ENCODE results near the gene HPSE2. TPM values are rescaled to one million over a fixed set of nuclear protein-coding genes. Genes with fewer than 3 reads are reported as not detected.

The HPSE2 gene
- total RNA-seq, 1 experiment from 2014 or later: 0.05 TPM

DNA sequence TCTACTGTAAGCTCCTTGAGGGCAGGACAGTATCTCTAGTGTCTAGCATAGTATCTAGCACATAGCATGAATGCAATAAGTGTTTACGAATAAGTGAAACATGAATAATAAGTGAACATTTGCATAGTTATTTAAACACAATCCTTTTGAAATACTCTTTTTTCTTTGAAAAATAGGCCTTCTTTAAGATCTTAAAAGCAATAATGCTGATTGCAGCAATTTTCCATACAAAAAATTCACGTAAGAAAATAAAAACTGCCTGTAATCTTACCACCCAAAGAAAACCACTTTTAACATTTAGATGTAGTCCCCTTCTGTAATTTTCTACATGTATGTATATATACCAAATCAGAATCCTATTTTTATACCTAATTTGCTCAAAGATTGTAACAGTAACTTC is 626.4 kb downstream of the HPSE2 start:
- Histone ChIP-seq H3K27ac (ENCODE audit: low read depth, low read length) (no peak overlapping the region), H3K4me2 (ENCODE audit: low read length) (no peak overlapping the region), H3K9ac (ENCODE audit: low read length) (no peak overlapping the region), H2AFZ (ENCODE audit: low read depth, low read length, poor library complexity, severe bottlenecking) (no peak overlapping the region), H3K79me2 (ENCODE audit: insufficient read depth, low read length) (no peaks in the 10 kb centered on the region), H3K9me3 (ENCODE audit: control insufficient read depth in 1 of 2, insufficient read depth in 1 of 2, low read depth in 1 of 2, low read length in 2 of 2) (no peaks in the 10 kb centered on the region), H3K36me3 (ENCODE audit: control insufficient read depth in 1 of 2, insufficient read depth in 2 of 2, low read length in 2 of 2) (no peaks in the 10 kb centered on the region), H3K9me2 (ENCODE audit: insufficient read depth) (no peaks in the 10 kb centered on the region), H3K4me1 (ENCODE audit: control insufficient read depth in 1 of 2, insufficient read depth in 2 of 2, low read length in 2 of 2) (no peaks in the 10 kb centered on the region), H3K27me3 (ENCODE audit: insufficient read depth, low read length) (peaks cover 59% of the 10 kb centered on the region), H3K4me3 (replicated peaks in 1 of 2; ENCODE audit: low read depth in 1 of 2, low read length in 2 of 2) (no peak overlapping the region), H4K20me1 (ENCODE audit: insufficient read depth) (no peaks in the 10 kb centered on the region)
- TF ChIP-seq, protein P1, sequence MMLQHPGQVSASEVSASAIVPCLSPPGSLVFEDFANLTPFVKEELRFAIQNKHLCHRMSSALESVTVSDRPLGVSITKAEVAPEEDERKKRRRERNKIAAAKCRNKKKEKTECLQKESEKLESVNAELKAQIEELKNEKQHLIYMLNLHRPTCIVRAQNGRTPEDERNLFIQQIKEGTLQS (IDR thresholded peaks at IDR 0.05): no peak
- TF ChIP-seq EZH2 (IDR thresholded peaks at IDR 0.05): no peak
- no peak for TF ChIP-seq POLR2A (IDR thresholded peaks at IDR 0.05; ENCODE audit: borderline replicate concordance, extremely low read depth, insufficient read depth, insufficient read length)
- no peak for TF ChIP-seq CEBPB (IDR thresholded peaks at IDR 0.05; ENCODE audit: low read depth)
- TF ChIP-seq ELF1 (IDR thresholded peaks at IDR 0.05; ENCODE audit: borderline replicate concordance, low read depth): no peak
- no peak for TF ChIP-seq RAD21 (IDR thresholded peaks at IDR 0.05; ENCODE audit: low read depth)
- no peak for TF ChIP-seq SRF (IDR thresholded peaks at IDR 0.05; ENCODE audit: low read depth)
- RAD21 ChIA-PET (ENCODE audit: low non-redundant PET in 1 of 2, low total read pairs in 2 of 2, uncharacterized antibody in 2 of 2, unreplicated experiment in 2 of 2): no interaction called here
- DNase-seq (ENCODE audit: low read depth, low spot score) (no peak), ATAC-seq (no peak)
- POLR2A ChIA-PET: no interaction called here
- intact Hi-C loops (cut with micrococcal nuclease): no loop called here
- BruUV-seq (replicated peaks): no TSS peak
- CTCF ChIA-PET: no interaction called here

GRCh38 chr10:98608411-98608810 is 627.2 kb downstream of the HPSE2 start:
- no peak overlapping the region for H2AFZ ChIP-seq (ENCODE audit: low read depth, low read length, poor library complexity, severe bottlenecking)
- no peak for ATAC-seq
- POLR2A ChIA-PET: no interaction called here

More at GRCh38 chr10:98608411-98608810, 627.2 kb downstream of the HPSE2 start:
- peaks cover 63% of the 10 kb centered on the region for H3K27me3 ChIP-seq (ENCODE audit: insufficient read depth, low read length)
- no peak overlapping the region for H3K4me2 ChIP-seq (ENCODE audit: low read length)
- no peaks in the 10 kb centered on the region for H3K79me2 ChIP-seq (ENCODE audit: insufficient read depth, low read length)
- H3K36me3 ChIP-seq (ENCODE audit: control insufficient read depth in 1 of 2, insufficient read depth in 2 of 2, low read length in 2 of 2): no peaks in the 10 kb centered on the region
- no peaks in the 10 kb centered on the region for H3K4me1 ChIP-seq (ENCODE audit: control insufficient read depth in 1 of 2, insufficient read depth in 2 of 2, low read length in 2 of 2)
- DNase-seq (ENCODE audit: low read depth, low spot score): no peak
- H3K4me3 ChIP-seq (replicated peaks in 1 of 2; ENCODE audit: low read depth in 1 of 2, low read length in 2 of 2): no peak overlapping the region
- intact Hi-C loops (cut with micrococcal nuclease): no loop called here
- no peaks in the 10 kb centered on the region for H3K9me3 ChIP-seq (ENCODE audit: control insufficient read depth in 1 of 2, insufficient read depth in 1 of 2, low read depth in 1 of 2, low read length in 2 of 2)
- no peak overlapping the region for H3K27ac ChIP-seq (ENCODE audit: low read depth, low read length)
- no peak overlapping the region for H3K9ac ChIP-seq (ENCODE audit: low read length)
- H3K9me2 ChIP-seq (ENCODE audit: insufficient read depth): no peaks in the 10 kb centered on the region
- no peak for TF ChIP-seq ZFX (IDR thresholded peaks at IDR 0.05)
- no peak for TF ChIP-seq YY1 (IDR thresholded peaks at IDR 0.05; ENCODE audit: extremely low read depth, insufficient replicate concordance, low read depth, low read length)
- no peak for TF ChIP-seq EGR1 (IDR thresholded peaks at IDR 0.05; ENCODE audit: low read depth)
- TF ChIP-seq EZH2 (IDR thresholded peaks at IDR 0.05): no peak
- TF ChIP-seq ELF1 (IDR thresholded peaks at IDR 0.05; ENCODE audit: borderline replicate concordance, low read depth): no peak
- BruUV-seq (replicated peaks): no TSS peak
- H4K20me1 ChIP-seq (ENCODE audit: insufficient read depth): no peaks in the 10 kb centered on the region
- ChIA-PET RAD21 (ENCODE audit: low non-redundant PET in 1 of 2, low total read pairs in 2 of 2, uncharacterized antibody in 2 of 2, unreplicated experiment in 2 of 2) (no interaction called here), CTCF (no interaction called here)

Measured in HCT116 (cell line).